GM19463 (cell line): ENCODE data around the gene RUFY2.

Source experiments
- ATAC-seq: cut with Tn5 transposase; IDR thresholded peaks from one replicate; pipeline ENCODE4 v1.9.1; 2021; ENCODE audit warnings: mild to moderate bottlenecking, moderate library complexity; ENCODE audit not compliant: unreplicated experiment

RUFY2 gene

GRCh38 chr10:68364101-68364886 lies 42.8 kb downstream of the RUFY2 start:
- no peak for ATAC-seq

GRCh38 chr10:68362590-68362989 lies 44.5 kb downstream of the RUFY2 start:
- no peak for ATAC-seq

- no peak for ATAC-seq
Measured at GRCh38 chr10:68359189-68359588, 47.9 kb downstream of the RUFY2 start.

- no peak for ATAC-seq
Measured at GRCh38 chr10:68353537-68353936, 53.5 kb downstream of the RUFY2 start.

GRCh38 chr10:68348265-68348741 lies 58.8 kb downstream of the RUFY2 start:
- ATAC-seq, result peak; percentile 57

- no peak for ATAC-seq
Measured at GRCh38 chr10:68346774-68347173, 60.3 kb downstream of the RUFY2 start.

- no peak for ATAC-seq
Measured at GRCh38 chr10:68345621-68346020, 61.5 kb downstream of the RUFY2 start.

- ATAC-seq, result no peak
Measured at GRCh38 chr10:68342909-68343516, 64.1 kb downstream of the RUFY2 start.

GRCh38 chr10:68340358-68341080 lies 66.6 kb downstream of the RUFY2 start:
- ATAC-seq, result no peak

- ATAC-seq, result no peak
Measured at GRCh38 chr10:68336754-68337351, 70.2 kb downstream of the RUFY2 start.

- ATAC-seq, result no peak
Measured at GRCh38 chr10:68334672-68335467, 72.2 kb downstream of the RUFY2 start.

GRCh38 chr10:68333440-68334431 lies 73.3 kb downstream of the RUFY2 start:
- ATAC-seq, result no peak

- no peak for ATAC-seq
Measured at GRCh38 chr10:68333058-68333395, 74.0 kb downstream of the RUFY2 start.

GRCh38 chr10:68332259-68333057 lies 74.6 kb downstream of the RUFY2 start, which contains the start of gene PBLD:
Gene PBLD, minus strand, starts transcription at chr10:68332928. Its CDS starts 26,084 bp downstream, at chr10:68306844.
- ATAC-seq, result peak; percentile 21

GRCh38 chr10:68331455-68332258 lies 75.4 kb downstream of the RUFY2 start, which contains the start of gene HNRNPH3:
Gene HNRNPH3, plus strand, starts transcription at chr10:68332064. Its CDS starts 5,158 bp downstream, at chr10:68337222.
- peak; percentile 71 for ATAC-seq

- no peak for ATAC-seq
Measured at GRCh38 chr10:68330852-68331454, 76.1 kb downstream of the RUFY2 start.

GRCh38 chr10:68329506-68329861 lies 77.6 kb downstream of the RUFY2 start:
- ATAC-seq, result no peak
